ENCODE measurements around the gene ACER3. TPM values are rescaled to one million over a fixed set of nuclear protein-coding genes. Genes with fewer than 3 reads are reported as not detected.
"Not testable (repeated sequence)": the region's sequence is repeated elsewhere in the genome, so short reads cannot be mapped to it uniquely, and the experiment has no call there.

Gene ACER3
- total RNA-seq, 1 experiment from 2014 or later: 12.5 TPM

DNA sequence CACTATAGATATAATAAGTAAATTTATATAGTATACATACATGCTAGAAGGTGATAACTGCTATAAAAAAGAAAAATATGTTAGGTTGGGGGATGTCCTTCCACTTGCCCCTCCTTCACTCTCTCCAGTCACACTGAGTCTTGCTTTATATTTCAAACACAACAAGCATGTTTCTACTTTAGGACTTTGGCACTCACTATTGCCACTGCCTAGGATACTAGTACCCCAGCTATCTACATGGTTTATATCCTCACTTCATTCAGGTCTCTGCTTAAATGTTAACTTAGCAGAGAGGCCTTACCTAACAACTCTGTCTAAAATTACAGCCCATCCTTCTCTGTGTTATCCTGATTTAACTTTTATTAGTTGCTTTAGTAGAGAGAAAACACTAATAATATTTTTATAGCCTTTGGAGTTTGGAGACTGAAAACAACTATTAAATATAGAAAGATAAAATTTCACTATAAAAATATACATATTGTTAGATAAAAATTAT is 134.4 kb downstream of the ACER3 start:
- DNase-seq (ENCODE audit: low read depth): no peak

DNA sequence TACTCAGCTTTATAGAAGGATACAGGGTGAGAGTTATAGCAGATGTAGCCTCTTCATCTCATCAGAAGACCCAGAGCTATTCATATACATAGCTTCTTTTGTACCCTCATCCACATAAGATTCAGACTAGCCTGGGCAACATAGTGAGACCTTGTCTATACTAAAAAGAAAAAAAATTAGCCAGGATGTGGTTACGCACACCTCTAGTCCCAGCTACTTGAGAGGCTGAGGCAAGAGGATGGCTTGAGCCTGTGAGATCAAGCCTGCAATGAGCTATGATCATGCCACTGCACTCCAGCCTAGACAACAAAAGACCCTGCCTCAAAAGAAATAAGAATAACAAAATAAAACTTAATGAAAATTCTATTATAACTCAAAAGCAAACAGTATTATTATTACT is 136.8 kb downstream of the ACER3 start:
- DNase-seq (ENCODE audit: low read depth): no peak

DNA sequence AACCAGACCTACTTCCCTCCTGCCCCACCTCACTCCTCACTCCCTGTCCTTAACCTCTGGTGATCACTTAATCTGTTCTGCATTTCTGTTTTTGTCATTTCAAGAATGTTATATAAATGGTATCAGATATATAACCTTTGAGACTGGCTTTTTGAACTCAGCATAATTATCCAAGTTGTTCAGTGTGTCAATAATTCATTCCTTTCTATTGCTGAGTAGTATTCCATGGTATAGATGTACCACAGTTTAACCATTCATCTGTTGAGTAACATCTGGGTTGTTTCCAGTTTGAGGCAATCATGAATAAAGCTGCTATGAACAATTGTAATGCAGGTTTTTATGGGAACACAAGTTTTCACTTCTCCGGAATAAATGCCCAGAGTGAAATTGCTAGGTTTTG is 138.9 kb downstream of the ACER3 start:
- no peak for DNase-seq (ENCODE audit: low read depth)

DNA sequence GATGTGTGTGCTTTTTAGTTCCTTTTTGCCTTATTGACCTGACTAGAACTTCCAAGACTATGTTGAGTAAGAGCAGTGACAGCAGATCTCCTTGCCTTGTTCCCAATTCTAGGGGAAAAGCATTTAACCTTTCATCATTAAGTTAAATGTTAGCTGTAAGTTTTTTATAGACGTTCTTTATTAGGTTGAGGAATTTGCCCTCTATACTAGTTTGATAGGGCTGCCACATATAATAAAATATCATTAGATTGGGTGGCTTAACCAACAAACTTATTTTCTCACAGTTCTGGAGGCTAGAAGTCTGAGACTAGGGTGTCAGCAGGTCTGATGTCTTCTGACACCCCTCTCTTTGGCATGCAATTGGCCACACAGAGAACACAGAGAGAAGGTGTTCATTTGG is 140.9 kb downstream of the ACER3 start:
- no peak for DNase-seq (ENCODE audit: low read depth)

DNA sequence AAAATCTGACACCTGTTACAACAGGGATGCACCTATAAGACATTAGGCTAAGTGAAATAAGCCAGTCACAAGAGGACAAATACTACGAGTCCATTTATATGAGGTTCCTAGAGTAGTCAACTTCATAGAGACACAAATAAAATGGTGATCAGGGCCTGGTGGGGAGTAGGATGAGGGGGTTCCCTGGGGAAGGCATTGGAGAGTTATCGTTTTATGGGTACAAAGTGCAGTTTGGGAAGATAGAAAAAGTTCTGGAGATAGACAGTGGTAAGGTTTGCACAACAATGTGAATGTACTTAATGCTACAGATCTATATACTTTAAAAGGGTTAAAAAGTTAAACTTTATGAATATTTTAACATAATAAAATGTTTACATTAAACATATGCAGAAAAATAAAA is 142.1 kb downstream of the ACER3 start:
- DNase-seq (ENCODE audit: low read depth): no peak

DNA sequence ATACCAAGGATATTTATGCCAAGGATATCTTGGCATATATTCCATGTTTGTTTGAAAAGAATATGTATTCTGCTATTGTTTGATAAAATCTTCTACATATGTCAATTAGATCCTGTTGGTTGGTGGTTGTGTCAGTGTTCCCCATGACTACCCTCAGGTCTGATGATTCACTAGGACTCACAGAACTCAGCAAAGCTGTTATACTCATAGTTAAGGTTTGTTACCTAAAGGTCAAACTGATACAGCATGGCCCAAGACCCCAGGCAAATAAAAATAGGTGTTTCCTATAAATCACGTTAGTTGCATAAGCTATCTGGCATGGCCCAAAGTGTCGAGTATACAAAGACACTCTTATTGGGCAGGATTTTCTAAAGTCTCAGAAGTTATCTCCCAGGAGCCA is 143.2 kb downstream of the ACER3 start:
- DNase-seq (ENCODE audit: low read depth): no peak

DNA sequence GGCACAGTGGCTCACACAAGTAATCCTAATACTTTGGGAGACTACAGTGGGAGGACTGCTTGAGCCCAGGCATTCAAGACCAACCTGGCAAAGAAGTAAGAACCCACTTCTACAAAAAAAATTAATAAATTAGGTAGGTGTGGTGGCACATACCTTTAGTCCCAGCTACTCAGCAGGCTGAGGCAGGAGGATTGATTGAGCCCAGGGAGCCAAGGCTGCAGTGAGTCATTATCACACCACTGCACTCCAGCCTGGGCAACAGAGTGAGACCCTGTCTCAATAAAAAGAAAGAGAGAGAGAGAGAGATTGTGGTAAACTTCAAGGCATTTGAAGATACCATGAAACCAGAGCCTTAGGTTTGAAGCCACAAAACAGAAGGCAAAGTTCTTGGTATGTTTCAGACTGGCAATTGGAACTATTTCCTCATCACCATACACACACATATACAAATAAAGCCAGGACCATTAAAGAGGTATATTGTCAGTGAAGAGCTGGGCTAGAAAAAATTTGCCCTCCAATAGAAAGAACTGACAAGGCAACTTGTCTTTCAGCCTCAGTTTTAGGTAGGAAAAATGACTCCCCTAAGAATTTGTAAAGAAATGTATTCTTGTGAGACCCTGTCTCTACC is 148.9 kb downstream of the ACER3 start:
- no peak for DNase-seq (ENCODE audit: low read depth)

DNA sequence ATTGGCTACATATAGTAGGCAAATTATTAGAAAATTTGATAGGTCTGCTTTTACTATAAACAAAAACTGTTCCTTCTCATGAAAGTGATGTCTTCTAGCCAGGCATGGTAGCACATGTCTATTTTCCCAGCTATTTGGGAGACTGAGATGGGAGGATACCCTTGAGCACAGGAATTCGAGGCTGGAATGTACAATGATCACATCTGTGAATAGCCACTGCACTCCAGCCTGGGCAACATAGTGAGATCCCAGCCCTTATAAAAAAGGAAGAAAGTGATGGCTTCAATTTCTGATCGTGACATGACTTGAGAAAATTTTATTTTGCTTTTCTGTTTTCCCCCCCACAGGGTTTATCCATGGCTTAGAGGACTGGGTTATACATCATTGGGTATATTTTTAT is 154.0 kb downstream of the ACER3 start:
- DNase-seq (ENCODE audit: low read depth): no peak

DNA sequence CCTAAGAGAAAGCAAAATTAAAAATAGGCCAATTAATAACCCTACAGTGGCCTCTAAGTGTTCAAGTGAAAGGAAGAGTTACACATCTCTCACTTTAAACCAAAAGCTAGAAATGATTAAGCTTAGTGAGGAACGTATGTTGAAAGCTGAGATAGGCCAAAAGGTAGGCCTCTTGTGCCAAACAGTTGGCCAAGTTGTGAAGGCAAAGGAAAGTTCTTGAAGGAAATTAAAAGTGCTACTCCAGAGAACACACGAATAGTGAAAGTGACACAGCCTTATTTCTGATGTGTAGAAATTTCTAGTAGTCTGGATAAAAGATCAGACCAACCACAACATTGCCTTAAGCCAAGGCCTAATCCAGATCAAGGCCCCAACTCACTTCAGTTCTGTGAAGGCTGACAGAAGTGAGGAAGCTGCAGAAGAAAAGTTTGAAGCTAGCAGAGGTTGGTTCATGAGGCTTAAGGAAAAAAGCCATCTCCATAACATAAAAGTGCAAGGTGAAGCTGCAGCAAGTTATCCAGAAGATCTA is 157.7 kb downstream of the ACER3 start:
- DNase-seq (ENCODE audit: low read depth): not testable (repeated sequence)

DNA sequence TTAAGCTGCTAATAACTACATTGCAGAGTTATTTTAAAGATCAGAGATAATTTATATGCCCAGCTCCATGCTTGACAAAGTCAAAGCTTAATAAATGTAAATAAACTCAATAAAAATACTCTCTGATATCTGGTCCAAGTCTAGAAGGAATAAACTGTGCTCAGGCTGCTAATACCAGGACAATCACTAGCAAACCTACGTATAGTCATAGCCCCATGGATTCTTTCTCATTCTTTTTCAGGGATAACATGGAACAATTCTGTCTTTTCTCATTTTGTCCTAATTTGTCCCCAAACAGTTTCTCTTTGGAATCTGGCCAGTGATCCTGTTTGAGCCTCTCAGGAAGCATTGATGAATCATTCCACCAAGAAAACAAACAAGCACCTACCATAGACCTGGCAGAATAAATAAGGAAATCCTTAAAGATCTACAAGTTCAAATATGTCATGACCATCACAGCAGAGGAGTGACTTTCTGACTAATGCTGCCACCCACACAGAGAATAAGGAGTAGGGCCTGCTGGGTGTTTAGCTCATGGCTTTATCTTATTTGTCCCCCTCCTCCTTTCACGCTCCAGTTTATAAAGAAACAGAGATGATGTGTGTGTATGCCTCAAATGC is 159.4 kb downstream of the ACER3 start:
- peak; percentile 46 for DNase-seq (ENCODE audit: low read depth)

DNA sequence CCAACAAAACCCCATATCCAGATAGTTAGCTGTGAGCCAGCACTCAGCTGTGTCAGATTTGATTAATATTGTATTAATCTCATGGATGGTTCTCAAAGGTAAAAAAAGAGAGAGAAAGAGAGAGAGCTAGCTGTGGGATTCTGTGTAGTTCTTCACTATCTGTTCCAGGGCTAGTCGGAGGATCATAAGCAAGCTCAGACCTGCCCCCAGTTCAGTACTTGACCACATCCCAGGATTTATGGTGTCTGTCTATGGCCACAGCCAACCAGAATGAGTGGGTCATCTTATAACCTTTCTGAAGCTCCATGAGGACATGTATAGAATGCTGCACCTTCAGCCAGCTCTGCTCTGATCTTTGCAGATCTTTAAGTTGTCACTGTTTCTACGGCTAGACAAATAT is 160.0 kb downstream of the ACER3 start:
- no peak for DNase-seq (ENCODE audit: low read depth)

DNA sequence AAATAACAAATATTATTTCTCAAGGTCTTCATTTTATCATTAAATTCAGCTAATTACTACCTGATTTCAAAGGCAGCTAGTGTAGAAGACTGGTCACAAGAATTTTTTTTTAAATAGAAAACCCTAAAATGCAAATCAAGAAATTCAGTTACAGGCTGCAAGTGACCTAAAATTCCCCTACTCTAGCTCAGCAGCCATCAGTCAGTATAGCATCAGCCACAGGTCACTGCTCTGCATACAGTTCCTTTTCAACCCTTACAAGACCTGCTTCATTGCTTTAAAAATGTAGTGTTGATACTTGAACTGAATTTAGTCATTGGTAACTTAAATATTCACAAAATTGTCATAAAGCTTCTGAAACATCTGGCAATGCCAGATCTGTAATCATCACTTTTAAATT is 164.0 kb downstream of the ACER3 start:
- no peak for DNase-seq (ENCODE audit: low read depth)

DNA sequence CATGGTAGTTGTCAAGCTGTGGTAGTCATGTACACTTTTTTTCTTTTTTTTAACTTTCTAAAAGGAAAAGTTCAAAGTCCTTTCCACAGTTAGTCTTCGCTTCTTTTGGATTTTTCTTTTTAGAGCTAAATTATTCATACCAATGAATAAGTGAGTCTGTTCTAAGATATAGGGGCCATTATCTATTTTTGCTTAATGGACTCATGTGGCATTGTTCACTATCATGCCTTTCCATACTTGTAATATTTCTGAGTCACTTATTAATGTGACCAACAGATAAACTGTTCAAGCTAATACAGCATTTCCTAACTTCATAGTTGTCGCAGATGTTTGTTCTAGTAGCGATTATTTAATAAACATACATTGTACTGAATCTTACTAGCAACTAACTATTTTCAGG is 165.5 kb downstream of the ACER3 start:
- no peak for DNase-seq (ENCODE audit: low read depth)

DNA sequence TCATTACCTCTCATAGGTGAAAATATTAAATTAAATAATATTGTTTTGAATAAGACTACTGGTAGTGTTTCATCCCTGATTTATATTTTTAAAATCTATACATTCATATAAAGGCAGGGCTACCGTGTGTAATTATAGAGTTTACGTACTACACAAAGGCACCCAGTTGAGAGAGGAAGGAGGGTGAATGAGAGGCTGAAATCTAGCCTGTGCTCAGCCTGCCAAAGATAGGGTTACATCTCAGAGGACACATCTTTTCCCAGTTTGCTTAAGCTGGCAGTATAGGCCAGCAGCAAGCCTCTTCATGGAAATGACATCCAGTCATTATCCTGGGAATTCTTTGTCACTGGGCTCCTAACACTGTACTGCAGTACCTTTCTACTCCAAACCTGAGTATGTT is 166.0 kb downstream of the ACER3 start:
- DNase-seq (ENCODE audit: low read depth): no peak

DNA sequence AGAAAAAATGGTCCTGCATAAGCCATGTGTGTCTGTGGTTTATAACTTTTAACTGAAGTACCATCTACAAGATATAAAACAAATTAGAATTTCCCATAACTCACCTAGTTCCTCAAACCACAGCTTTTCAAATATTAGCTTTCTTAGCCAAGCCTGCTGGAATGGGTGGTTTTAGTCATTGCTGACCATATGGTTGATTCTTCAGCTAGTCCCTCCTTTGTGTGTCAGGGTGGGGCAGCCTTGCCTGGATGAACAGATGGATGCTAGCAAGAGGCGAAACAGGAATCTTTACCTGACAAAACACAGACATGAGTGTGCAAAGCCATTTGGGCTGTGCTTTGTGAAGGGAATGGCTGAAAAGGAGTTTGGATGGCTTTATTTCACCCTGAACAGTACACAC is 166.6 kb downstream of the ACER3 start:
- DNase-seq (ENCODE audit: low read depth): no peak

DNA sequence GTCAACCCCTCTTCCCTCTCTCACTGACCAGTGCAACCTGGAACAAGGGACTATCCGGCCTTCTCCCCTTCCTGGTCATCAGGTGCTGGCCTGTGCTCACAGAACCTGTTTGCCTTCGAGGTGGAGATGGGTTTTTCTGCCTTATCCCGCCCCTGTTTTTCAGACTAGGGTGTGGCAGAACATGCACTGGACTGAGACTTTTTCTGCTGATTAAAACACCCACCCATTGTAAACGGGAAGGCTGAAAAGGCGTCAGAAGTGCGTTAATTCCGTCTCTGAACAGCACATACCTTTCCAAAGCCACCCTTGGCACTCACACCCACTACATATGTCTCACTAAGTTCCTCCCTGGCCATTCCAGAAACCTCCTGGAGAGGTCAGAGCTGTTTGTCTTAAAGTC is 169.1 kb downstream of the ACER3 start:
- DNase-seq (ENCODE audit: low read depth): no peak

DNA sequence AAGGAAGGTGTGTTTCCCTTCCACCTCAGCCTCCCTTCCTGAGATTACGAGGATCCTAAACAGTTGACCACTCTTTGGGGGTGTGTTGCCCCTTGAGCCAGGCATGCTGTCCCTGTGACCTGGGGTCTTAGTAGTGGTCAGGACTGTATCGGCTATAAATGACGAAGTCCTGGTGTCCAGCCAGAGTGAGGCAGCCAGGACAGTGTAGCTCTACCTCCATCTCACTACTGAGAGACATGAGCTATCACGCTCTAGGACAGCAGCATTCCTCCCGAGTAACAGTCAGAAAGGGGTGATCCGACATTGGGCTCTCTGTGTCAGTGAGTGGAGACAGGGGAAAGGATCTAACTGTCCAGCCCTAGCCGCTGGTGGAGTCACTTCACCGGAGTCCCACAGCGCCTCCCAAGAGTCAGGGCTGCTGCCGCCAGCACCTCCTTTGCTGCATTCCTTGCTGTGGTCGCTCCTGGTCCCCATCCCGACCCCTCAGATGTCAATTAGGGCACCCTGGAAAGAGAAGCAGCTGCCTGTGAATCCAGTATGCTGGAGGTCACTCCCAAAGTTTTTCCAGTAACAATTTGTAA is 170.2 kb downstream of the ACER3 start:
- no peak for DNase-seq (ENCODE audit: low read depth)

DNA sequence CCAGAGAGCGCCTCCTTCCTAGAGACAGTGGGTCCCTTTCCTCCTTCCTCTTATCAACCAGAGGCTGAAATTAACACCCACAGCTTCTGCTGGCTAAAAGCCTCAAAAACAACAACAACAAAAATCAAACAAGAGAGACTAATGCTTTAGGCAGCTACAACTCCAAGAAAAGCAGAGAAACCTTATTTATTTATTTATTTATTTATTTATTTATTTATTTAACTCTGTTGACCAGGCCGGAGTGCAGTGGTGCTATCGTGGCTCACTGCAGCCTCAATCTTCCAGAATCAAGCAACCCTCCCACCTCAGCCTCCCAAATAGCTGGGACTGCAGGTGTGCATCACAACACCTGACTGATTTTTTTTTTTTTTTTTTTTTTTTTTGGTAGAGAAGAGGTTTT is 170.9 kb downstream of the ACER3 start:
- DNase-seq (ENCODE audit: low read depth): no peak

DNA sequence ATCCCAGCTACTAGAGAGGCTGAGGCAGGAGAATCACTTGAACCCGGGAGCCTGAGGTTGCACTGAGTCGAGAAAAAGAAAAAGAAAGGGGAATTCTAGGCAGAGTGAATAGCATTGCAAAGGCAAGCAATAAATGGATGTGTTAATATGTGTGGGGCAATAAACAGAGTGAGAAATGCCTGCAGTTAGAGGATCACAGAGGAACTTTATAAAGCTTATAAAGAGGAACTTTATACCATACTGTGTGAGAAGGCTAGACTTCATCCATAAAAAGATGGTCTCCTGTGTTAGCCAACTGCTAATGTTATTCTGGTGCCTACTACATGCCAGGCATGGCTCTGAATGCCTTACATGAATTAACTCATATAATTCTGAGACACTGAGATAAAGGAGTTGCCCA is 174.3 kb downstream of the ACER3 start:
- DNase-seq (ENCODE audit: low read depth): no peak

DNA sequence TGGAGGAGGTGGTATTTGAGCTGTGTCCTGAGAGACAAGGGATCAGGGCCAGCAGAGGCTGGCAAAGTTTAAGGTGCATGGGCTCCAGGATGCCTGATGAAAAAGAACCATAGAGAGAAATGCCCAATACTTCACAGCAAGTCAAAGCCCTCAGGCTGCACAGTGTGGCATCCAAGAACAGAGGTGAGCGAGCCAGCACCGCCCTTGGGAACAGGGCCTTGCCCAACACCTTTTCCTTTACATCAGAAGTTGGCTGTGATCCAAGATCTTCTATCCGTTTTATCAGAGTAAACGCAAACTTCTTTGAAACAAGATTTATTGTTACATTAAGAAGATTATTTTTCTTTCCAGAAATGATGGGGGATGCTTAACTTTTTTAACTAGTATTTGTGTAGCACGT is 174.9 kb downstream of the ACER3 start:
- no peak for DNase-seq (ENCODE audit: low read depth)

DNA sequence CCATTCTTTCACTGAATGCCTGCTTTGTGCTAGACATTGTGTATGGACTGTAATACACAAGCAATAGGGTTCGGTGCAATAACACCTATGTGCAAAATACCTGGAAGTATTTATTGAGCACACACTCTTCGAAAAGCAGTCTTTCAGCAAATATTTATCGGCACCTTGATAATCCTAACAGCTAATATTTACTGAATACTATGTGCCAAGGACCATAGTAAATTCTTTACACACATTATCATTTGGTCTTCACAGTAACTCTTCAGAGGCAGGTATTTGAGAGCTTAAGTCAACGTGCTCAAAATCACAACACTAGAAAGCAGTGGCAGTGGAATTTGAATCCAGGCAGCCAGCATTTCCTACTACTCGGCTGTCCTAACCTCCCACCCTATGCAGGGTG is 175.7 kb downstream of the ACER3 start:
- DNase-seq (ENCODE audit: low read depth): no peak

DNA sequence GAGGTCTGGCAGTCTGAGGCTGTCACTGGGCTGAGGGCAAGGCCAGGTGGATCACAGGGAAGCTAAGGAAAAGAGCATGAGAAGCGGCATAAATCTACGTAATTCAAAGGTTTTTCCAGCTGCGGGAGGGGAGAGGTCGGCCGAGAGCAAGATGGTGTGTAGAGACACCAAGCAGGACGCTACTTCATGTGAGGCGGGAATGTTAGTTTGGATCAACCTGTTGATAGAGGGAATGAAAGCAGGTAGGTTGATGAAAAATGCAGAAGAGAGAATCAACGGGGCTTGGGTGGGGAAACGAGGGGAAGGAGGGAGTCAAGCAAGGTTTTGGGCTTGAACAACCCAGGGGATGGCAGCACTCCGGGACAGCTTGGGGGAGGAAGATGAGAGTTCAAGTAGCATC is 176.3 kb downstream of the ACER3 start:
- DNase-seq (ENCODE audit: low read depth): no peak
